Hindlimb muscle (tissue), 1 donor: ENCODE data around the gene ULBP2. TPM values are rescaled to one million over a fixed set of nuclear protein-coding genes. Genes with fewer than 3 reads are reported as not detected.
"Not testable (repeated sequence)": the region's sequence is repeated elsewhere in the genome, so short reads cannot be mapped to it uniquely, and the experiment has no call there.

Source experiments
- DNase-seq: peaks from one replicate; pipeline ENCODE4 v3.0.0-alpha.2; 2013
- polyA plus RNA-seq: library from polyadenylated mRNA; unstranded; fragments of 120-200 nt; gene quantifications from one replicate; pipeline ENCODE4 v1.2.1, GENCODE V29; 2013; ENCODE audit not compliant: insufficient read length

ULBP2 gene, protein sequence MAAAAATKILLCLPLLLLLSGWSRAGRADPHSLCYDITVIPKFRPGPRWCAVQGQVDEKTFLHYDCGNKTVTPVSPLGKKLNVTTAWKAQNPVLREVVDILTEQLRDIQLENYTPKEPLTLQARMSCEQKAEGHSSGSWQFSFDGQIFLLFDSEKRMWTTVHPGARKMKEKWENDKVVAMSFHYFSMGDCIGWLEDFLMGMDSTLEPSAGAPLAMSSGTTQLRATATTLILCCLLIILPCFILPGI
- polyA plus RNA-seq: not detected

DNA sequence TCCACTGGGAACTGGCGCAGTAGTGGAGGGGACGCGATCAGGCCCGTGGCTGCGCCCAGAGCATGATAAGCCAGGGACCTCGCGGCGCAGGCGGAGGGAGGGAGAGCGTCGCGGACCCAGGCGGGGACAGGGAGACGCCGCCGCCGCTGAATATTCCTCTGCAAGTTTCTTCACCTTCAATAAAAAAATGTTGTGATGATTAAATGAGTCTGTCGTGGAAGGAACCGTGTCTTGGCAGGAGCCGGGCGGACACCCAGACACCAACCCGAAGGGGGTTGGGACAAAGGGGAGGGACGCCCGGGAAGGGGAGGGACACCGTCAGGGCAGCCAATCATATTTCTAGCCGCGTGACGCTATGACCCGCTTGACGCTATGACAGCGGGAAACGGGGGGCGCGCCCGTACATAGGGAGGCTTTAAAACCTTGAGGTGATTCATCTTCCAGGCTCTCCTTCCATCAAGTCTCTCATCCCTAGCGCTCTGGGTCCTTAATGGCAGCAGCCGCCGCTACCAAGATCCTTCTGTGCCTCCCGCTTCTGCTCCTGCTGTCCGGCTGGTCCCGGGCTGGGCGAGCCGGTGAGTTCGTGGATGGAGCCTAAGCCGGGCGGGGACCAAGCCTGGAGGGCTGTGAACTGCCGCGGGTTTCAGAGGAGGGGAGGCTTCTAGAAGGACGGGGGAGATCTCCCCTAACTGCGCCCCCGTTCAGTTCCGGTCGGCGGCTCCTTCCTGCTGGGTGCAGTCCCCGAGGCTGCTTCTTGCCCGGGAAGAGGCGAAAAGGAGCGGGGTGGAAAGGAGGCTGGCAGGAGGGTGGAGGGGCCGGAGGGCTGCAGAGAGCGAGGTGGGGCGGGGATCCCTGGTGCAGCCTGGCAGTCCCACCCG is at the start of gene ULBP2:
TSS of gene ULBP2 (plus strand) at position 432 of the 878 bp plus-strand sequence. CDS start at position 491, 59 bp downstream.
- DNase-seq: peak; percentile 82

DNA sequence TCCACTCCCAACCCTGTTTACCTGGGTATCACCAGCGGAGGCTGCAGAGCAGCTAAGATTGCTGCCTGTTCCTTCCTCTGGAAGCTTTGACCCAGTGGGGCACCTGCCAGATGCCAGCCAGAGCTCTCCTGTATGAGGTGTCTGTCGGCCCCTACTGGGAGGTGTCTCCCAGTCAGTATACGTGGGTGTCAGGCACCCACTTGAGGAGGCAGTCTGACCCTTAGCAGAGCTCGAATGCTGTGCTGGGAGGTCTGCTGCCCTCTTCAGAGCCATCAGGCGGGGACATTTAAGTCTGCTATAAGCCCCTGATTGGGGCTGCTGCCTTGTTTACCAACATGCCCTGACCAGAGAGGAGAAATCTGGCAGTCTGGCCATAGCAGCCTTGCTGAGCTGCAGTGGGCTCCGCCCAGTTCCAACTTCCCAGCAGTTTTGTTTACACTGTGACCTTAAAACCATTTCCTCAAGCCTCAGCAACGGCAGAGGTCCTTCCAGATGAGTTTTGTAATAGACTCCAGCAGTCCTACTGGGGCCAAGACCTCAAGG is 46.7 kb upstream of the ULBP2 start:
- DNase-seq: peak; percentile 47

DNA sequence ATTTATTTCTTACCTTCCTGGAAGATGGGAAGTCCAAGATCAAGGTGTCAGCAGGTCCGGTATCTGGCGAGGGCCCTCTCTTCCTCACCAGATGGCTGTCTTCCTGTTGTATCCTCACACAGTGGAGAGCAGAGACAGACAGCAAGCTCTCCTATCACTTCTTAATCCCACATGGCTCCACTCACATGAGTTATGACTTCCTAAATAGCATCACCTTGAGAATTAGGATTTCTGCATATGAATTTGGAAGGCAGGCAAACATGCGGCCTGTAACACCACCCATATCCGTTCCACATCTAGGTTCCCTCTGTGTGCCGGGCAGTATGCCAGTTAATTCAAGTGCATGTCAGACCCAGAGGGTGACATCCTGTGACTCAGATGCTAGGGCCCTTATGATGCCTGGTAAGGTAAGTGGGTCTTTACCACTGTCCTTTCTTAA is 46.0 kb upstream of the ULBP2 start:
- DNase-seq: no peak

DNA sequence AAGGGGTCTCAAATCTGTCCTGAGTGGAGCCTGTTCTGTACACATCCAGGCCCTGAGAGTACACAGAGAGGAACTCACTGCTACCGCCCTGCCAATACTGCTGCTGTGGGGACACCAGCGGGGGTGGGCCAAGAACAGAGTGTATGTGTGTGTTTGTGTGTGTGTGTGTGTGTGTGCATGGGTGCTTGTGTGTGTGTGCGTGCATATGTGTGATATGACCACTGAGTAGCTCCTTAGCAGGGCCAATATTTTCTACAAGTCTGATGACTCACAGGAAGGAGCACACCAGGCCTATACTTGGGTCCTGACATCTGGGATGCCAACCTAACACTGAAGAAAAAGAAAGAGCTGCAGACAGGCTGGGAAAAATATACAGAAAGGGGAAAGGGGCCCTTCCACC is 45.3 kb upstream of the ULBP2 start:
- DNase-seq: no peak

DNA sequence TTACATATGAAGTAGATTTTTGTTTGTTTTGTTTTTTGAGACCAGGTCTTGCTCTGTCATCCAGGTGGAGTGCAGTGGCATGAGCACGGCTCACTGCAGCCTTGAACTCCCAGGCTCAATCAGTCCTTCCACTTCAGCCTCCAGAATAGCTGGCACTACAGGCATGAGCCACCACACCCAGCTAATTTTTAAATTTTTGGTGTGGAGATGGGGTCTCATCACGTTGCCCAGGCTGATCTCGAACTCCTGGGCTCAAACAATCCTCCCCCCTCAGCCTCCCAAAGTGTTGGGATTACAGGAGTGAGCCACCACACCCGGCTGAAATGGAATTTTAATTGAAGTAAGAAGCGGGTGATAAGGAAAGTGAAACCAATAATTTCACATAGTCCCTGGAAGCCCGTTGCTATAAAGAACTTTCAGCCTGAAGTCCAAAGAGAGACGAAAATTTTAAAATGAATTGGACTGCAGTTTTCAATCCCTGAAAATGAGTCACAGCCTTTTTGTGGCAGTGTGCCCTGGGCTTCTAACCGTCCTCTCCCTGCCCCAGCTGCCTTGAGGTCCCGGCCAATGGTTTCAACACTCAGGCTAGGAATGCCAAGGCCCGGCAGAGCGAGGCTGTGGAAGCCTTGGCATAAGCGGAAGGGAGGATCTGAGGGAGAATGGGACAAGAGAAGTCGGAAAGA is 44.7 kb upstream of the ULBP2 start:
- peak; percentile 83 for DNase-seq

DNA sequence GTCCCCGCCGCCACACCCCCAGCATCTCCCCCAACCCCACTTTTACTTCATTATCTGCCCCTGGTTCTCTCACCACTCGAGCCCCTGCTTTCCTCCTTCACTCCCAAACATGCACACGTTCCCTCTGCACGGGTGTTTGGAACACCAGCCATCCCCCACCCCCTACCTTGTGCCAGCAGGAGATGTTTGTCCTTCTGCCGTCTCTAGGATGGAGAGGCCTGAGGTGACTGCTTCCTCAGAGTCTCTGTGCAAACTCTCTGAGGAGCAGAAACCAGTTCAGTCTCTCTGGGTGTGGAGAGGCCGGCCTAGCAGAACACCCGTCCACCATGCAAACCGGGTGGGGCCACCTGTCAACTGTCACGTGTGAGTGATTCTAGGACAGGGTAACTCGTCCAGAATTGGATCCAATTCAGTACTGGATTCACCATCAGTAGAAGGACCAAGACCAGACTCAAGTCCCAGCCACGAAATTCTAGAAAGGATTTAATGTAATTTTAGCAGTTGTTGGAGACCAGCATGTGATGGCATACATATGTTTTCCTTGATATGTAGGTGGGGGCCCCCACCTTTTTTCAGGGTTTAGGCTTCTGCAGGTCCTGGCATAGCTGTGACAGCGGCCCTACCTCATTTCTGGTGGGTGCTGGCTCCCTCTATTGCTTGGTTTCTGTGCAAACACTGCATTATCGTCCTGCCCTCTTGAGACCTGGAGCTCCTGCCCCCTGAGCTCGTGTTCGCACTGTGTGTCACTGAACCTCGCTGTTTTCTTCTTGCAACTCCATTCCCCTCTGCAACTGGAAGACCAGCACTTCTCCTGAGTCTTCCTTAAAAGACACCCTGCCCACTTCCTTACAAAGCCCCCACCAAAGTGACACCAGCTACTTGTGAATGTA is 43.7 kb upstream of the ULBP2 start, which contains the start of gene RAET1E:
TSS of gene RAET1E (minus strand) at position 259 of the 890 bp plus-strand sequence. CDS start 7,212 bp downstream, outside the sequence.
- DNase-seq: no peak

DNA sequence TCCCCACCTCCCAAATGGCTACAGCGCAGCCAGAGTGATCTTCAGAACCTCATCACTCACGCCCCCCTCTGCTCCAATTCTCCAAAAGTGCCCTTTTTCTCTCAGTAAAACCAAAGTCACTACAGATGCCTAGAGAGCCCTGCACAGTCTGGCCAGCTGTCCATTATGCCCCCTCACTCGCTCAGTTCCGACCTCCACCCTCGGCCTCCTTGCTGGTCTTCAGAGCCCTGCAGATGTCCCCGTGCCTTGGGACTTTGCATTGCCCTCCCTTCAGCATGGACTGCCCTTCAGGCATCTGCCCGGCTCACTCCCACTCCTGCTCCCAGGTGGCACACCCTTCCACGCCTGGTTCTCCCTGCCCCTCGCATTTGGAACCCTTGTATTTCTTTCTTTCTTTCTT is 42.8 kb upstream of the ULBP2 start:
- no peak for DNase-seq

DNA sequence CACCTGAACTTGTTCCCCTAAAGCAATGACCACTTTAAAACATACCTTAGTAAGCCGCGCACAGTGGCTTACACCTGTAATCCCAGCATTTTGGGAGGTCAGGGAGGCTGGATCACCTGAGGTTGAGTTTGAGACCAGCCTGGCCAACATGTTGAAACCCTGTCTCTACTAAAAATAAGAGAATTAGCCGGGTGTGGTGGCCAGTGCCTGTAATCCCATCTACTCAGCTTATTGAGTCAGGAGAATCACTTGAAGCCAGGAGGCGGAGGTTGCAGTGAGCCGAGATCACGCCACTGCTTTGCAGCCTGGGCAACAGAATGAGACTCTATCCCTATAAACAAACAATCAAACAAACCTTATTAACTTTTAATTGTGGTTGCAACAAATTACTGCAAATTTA is 42.3 kb upstream of the ULBP2 start:
- DNase-seq: no peak

DNA sequence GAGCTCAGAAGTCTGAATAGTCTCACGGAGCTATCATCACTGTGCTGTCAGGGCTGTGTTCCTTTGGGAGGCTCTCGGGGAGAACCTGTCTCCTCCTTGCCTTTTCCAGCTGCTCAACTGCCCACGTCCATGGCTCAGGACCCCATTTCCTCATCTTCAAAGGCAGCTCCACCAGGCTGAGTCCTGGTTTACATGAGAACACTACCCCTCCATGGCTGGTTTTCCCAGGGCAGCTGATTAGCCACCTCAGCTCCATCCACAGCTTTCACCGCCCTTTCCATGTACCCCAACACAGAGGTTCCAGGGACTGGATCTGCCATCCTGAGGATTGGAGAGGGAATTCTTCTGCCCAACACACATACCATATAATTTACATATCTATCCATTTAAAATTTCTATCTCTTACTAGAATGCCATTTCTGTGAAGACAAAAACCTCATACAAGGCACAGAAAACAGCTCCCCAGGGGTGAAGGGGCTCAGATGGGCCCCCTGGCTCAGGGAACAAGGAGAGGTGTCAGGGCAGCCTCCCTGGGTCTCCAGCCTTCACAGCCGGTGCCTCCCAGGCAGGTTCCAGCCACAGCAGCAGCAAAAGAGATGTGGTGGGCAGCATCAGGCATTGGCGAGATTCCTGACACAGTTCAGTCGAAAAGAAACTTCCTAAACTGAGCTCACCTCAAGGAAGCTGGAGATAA is 41.7 kb upstream of the ULBP2 start:
- no peak for DNase-seq

DNA sequence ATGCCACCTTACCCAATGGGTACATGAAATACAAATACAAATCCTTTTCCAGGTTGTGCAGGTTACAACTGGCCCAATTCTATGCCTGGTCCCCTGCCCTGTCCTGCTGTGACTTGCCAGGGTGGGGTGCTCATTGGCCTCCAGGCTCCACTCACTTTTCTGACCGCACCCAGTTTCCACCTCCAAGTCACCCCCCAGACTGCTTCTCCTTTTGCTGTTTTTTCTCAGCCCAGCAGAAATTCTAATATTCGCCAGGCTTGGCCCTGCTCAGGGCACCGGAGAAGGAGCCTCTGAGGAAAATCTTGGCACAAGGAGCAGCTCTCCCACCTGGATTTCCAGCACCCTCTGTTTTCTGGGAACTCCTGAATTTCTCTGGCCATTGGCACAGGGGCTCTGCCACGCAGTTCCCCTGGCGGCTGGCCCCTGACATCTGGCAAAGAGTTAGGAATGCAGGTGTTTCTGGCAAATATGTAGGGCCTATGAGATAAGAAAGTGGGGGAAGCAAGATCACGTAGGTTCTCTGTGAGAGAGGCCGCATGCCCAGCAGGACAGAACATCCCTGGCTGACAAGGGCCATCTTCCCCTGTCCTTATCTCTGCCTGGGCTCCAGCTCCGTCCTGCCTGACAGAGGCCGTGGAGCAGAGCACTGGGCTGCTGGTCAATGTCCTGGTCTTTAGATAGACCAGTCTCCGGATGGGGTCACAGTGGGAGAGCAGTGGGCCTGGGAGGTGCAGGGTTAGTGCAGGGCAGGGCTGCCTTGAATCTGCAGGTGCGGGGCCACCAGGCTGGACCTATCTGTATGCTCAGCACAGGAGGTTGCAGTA is 41.0 kb upstream of the ULBP2 start:
- no peak for DNase-seq

DNA sequence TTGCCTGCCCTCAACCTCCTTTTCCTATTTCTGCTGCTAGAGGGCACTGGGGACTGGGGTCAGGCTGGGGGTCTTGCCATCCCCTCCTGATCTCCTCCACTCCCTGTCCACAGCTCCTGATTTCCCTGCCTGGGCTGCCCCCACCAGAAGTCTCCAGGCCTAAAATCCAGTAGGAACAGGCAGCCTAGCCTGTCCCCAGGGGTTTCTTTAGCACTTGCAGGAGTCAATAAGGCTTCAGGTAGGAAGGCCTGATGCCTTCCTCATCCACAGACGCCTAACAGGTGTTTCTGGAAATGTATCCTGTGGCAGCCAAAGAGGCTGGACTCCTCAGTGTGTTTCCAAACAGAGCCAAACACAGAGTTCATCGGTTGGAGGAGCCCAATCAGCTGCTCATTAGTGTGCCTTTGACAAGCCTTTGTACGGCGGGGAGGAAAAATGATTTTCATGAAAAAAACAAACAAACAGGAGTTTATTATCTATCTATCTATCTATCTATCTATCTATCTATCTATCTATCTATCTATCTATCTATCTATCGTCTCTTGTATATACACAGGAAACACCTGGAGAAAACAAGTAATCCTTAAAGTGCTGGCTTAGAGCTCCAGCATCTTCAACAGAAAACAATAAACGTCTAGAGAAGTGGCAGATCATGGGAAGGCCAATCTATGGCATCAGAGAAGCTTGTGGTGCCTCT is 40.2 kb upstream of the ULBP2 start:
- no peak for DNase-seq

DNA sequence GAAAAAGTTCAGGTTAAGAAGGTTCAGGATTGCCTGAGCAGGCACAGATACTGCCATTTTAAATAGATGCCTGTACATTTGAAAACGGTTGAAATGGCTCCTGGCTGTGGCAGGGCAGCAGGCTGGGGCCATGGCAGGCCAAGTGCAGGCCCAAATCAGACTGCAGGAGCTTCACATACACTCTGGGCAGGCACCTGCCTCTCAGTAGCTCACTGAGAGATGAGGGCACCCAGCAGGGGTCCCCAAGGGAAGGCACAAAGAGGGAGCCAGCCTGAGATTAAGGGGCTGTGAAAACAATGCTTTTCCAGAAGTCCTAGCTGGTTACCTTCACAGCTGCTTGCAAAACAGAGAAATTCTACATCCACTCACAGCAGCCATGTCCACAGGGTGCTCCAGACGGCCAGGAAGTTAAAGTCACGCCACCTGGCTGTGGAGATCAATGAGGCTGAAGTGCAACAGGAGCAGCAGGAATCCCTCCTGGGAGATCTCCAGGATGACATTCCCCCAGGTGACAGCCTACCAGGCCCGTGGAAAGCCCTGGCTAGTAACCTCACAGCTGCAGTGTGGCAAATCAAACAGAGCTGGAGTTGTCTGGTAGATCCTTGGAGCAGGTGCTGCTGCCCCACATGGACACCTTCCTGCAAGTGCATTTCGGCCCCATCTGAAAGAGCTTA is 37.7 kb upstream of the ULBP2 start:
- no peak for DNase-seq

DNA sequence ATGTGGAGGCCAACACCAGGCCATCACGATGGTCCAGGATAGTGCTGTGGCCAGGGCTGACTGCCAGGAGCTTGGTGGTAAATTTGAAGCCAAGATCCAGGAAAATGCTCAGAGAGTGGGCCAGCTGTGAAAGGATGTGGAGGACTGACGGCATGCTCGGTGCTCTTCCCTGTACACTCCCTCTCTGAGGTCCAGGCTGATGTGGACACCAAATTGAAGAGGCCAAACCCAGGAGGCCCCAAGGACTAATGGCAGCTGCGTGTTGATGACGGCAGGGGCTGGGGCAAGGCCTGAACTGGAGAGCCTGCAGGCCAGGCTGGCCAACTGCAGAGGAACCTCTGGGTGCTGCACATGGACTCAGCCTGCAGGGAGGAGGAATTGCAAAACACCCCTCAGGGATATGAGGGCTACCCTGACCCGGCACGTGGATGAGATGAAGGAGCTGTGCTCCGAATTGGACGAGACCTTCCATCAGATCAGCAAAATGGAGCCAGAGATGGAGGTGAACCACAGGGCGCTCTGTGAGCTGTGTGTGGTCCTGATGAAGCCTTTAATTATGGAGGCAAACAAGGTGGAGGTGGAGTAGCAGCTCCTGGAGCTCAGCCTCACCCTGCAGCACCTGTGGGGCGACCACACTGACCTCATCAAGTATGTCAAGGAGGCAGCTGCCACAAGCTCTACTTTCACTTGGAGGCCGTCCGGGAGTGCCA is 37.0 kb upstream of the ULBP2 start:
- no peak for DNase-seq

DNA sequence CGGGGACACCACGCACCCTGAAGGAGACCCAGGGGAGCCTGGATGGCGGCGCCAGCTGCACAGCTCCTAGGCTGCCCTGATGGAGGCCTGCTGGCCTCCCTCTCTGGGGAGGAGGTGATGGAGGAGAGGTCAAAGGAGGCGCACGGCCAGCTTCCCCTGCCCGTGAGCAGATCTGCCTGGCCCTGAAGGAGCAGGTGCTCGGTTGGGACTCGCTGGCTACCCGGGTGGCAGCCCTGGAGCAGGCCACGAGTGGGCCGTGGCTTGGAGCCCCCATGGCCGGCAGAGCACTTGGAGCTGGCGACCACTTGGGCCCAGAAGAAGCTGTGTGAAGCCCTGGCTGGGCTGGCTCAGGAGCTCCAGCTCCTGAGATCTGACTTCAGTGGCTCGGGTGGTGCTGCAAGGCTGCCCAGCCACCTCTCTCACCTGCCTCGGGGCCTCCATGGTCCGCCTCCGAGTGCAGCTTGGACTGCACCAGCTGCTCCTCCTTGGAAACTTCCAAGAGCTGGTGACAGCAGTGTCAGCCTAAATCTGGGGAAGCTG is 36.4 kb upstream of the ULBP2 start:
- no peak for DNase-seq

DNA sequence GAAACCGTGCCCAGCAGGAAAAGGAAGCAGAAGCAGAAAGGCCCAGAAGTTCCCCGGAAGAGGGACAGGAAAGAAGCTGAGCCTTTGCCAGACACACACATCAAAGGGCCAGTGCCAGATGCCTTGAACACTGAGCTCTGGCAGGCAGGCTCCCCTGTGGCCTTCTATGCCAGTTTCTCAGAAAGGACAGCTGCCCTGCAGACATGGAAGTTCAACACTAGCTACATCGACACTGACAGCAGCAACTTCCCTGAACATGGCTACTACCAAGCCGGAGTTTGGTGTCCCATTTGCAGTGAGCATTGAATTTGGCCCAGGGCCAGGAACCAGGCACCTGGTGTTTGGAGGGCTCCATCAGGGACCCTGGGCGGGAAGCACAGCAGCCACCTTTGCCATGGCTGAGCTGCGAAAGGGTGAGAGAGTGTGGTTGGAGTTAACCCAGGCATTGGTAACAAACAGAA is 35.9 kb upstream of the ULBP2 start:
- no peak for DNase-seq

DNA sequence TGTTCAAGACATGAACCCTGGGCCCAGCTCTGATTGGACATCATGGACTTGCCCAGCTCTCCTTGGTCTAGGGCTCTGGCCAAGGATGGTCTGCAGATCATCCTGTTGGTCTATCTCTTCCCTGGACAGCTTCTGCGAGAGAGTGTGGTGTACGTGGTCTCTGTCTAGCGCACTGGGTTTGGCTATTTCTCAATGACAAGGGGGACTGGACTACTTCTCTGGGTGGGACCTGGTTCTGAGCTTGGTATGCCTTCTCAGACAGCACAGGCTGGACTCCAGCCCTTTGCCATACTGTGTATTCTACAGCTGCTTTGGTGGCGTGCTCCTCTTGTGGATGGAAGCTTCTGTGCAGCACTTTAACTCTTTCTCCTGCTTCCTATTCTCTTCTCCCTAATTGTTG is 35.4 kb upstream of the ULBP2 start:
- no peak for DNase-seq

DNA sequence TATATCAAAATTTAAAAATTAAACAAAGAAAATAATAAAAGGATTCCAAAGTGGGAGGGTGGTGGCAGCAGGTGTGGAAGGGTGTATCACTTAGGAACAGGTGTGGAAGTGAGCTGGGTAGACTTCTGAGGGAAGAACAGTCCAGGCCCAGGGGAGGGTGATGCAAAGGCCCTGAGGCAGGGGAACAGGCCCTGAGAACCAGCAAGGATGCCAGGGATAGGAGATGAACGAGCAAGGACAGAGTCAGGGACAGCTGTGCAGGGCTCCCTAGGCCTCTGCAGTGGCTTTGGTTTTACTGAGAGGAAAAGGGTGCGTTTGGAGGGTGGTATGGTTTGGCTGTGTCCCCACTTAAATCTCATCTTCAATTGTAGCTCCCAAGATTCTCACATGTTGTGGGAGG is 34.5 kb upstream of the ULBP2 start:
- DNase-seq: no peak

DNA sequence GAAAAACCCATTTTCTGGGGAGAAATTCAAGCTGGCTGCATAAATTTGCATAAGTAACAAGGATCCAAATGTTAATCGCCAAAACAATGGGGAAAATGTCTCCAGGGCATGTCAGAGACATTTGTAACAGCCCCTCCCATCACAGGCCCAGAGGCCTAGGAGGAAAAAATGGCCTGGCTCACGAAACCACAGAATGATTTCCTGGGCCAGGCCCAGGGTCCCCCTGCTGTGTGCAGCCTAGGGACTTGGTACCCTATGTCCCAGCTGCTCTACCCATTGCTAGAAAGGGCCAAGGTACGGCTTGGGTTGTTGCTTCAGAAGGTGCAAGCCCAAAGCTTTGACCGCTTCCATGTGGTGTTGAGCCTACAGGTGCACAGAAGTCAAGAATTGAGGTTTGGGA is 33.3 kb upstream of the ULBP2 start:
- not testable (repeated sequence) for DNase-seq
